Fibroblast of lung (primary cell): ENCODE results near the gene SPATS2L. TPM values are rescaled to one million over a fixed set of nuclear protein-coding genes. Genes with fewer than 3 reads are reported as not detected.

ENCODE experiments used
- DNase-seq, 2 donors: peaks; one replicate each; pipeline versions ENCODE4 v3.0.0 to v3.0.0-alpha.2; 2010; ENCODE audit warnings: low read depth in 2 of 2
- H2AFZ ChIP-seq: 2 replicates; pipeline ENCODE4 v1.5.1; 2012; ENCODE audit warnings: low read length, control low read depth, inconsistent platforms
- H3K27ac ChIP-seq: 2 replicates; pipeline ENCODE4 v1.5.1; 2011; ENCODE audit warnings: low read length, control low read depth; ENCODE audit not compliant: insufficient read depth
- H3K27me3 ChIP-seq: 2 replicates; pipeline ENCODE4 v1.5.1; 2011; ENCODE audit warnings: mild to moderate bottlenecking, low read length; ENCODE audit not compliant: control insufficient read depth, insufficient read depth
- H3K36me3 ChIP-seq: 2 replicates; pipeline ENCODE4 v1.5.1; 2011; ENCODE audit warnings: low read length; ENCODE audit not compliant: control insufficient read depth, insufficient read depth
- H3K4me1 ChIP-seq: 2 replicates; pipeline ENCODE4 v1.5.1; 2011; ENCODE audit warnings: low read length; ENCODE audit not compliant: control insufficient read depth, insufficient read depth; ENCODE audit errors: extremely low read depth
- H3K4me2 ChIP-seq: 2 replicates; pipeline ENCODE4 v1.5.1; 2011; ENCODE audit warnings: low read length, control low read depth; ENCODE audit not compliant: insufficient read depth; ENCODE audit errors: extremely low read depth
- H3K4me3 ChIP-seq, 4 experiments: fragments of 200-600 bp in 1 of 4; sonication (generic) in 1 of 4; replicated peaks in 1 of 4; 2 replicates each; pipeline ENCODE4 v1.5.1; 2011 to 2016; ENCODE audit warnings: low read length in 4 of 4, low read depth in 3 of 4, mild to moderate bottlenecking in 3 of 4, control low read depth in 2 of 4, inconsistent platforms in 1 of 4, mixed read lengths in 1 of 4; ENCODE audit not compliant: insufficient read depth in 1 of 4; ENCODE audit errors: control extremely low read depth in 1 of 4
- H3K79me2 ChIP-seq: 2 replicates; pipeline ENCODE4 v1.5.1; 2012; ENCODE audit warnings: mild to moderate bottlenecking, low read length, inconsistent platforms; ENCODE audit not compliant: control insufficient read depth, insufficient read depth
- H3K9ac ChIP-seq: 2 replicates; pipeline ENCODE4 v1.5.1; 2011; ENCODE audit warnings: mild to moderate bottlenecking, low read length, control low read depth; ENCODE audit not compliant: insufficient read depth
- H3K9me3 ChIP-seq: 2 replicates; pipeline ENCODE4 v1.5.1; 2012; ENCODE audit warnings: low read depth, low read length; ENCODE audit not compliant: control insufficient read depth, insufficient read depth
- H4K20me1 ChIP-seq: 2 replicates; pipeline ENCODE4 v1.5.1; 2011; ENCODE audit warnings: low read length; ENCODE audit not compliant: control insufficient read depth, insufficient read depth; ENCODE audit errors: extremely low read depth
- EZH2 ChIP-seq: IDR thresholded peaks from 2 replicates; pipeline ENCODE4 v1.5.1; 2012; ENCODE audit warnings: low read length, control low read depth, mild to moderate bottlenecking; ENCODE audit errors: missing control alignments
- polyA plus RNA-seq, 2 donors: library from polyadenylated mRNA; depleted of rRNA in 1 of 2; stranded (reverse) in 1 of 2; unstranded in 1 of 2; fragments of >200 nt; gene quantifications; 2 replicates each; pipeline ENCODE4 v1.2.1, GENCODE V29; 2011 to 2012; ENCODE audit warnings: missing spikeins in 1 of 2
- total RNA-seq: library from RNA; depleted of rRNA; stranded (reverse); fragments of >200 nt; gene quantifications from 2 replicates; pipeline ENCODE4 v1.2.1, GENCODE V29; 2014
- TF ChIP-seq, protein P1 (sequence below), 2 donors: IDR thresholded peaks in 1 of 2; conservative IDR thresholded peaks in 1 of 2; 1 replicate in 1 of 2; 2 replicates in 1 of 2; pipeline ENCODE4 v1.5.1; 2011 to 2012; ENCODE audit warnings: low read length in 2 of 2, control low read depth in 1 of 2, inconsistent platforms in 1 of 2, low read depth in 1 of 2, mild to moderate bottlenecking in 1 of 2

Gene SPATS2L
- total and polyA plus RNA-seq, 2 donors (not counting 1 experiment from before 2014, with no cell fraction given) = 73.8 to 291 TPM

DNA sequence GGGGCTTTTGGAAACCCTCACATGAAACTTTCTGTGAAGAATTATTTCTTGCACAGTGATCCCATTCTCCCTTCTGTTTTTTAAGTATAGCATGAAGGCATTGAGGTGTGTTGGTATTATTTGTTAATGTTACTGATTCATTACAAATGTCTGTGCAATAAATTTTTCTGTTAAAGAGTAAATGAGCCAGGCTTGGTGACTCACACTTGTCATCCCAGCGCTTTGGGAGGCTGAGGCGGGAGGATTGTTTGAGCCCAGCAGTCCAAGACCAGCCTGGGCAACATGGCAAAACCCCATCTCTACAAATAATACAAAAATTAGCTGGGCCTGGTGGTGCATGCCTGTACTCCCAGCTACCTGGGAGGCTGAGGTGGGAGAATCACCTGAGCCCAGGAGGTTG is 115.6 kb downstream of the SPATS2L start:
- Histone ChIP-seq H3K36me3 (peaks cover 13% of the 10 kb centered on the region), H3K4me1 (no peaks in the 10 kb centered on the region), H2AFZ (no peak overlapping the region), H4K20me1 (no peaks in the 10 kb centered on the region), H3K9ac (no peak overlapping the region), H3K9me3 (no peaks in the 10 kb centered on the region), H3K27me3 (no peaks in the 10 kb centered on the region), H3K4me3 (no peak overlapping the region), H3K79me2 (no peaks in the 10 kb centered on the region), H3K4me2 (no peak overlapping the region), H3K27ac (no peak overlapping the region)
- TF ChIP-seq, protein P1, sequence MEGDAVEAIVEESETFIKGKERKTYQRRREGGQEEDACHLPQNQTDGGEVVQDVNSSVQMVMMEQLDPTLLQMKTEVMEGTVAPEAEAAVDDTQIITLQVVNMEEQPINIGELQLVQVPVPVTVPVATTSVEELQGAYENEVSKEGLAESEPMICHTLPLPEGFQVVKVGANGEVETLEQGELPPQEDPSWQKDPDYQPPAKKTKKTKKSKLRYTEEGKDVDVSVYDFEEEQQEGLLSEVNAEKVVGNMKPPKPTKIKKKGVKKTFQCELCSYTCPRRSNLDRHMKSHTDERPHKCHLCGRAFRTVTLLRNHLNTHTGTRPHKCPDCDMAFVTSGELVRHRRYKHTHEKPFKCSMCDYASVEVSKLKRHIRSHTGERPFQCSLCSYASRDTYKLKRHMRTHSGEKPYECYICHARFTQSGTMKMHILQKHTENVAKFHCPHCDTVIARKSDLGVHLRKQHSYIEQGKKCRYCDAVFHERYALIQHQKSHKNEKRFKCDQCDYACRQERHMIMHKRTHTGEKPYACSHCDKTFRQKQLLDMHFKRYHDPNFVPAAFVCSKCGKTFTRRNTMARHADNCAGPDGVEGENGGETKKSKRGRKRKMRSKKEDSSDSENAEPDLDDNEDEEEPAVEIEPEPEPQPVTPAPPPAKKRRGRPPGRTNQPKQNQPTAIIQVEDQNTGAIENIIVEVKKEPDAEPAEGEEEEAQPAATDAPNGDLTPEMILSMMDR (conservative IDR thresholded peaks at IDR 0.05 in 1 of 2, IDR thresholded peaks at IDR 0.05 in 1 of 2; ENCODE audit: low read depth in 1 of 2, low read length in 2 of 2) = no peak
- TF ChIP-seq EZH2 = no peak
- DNase-seq = no peak

DNA sequence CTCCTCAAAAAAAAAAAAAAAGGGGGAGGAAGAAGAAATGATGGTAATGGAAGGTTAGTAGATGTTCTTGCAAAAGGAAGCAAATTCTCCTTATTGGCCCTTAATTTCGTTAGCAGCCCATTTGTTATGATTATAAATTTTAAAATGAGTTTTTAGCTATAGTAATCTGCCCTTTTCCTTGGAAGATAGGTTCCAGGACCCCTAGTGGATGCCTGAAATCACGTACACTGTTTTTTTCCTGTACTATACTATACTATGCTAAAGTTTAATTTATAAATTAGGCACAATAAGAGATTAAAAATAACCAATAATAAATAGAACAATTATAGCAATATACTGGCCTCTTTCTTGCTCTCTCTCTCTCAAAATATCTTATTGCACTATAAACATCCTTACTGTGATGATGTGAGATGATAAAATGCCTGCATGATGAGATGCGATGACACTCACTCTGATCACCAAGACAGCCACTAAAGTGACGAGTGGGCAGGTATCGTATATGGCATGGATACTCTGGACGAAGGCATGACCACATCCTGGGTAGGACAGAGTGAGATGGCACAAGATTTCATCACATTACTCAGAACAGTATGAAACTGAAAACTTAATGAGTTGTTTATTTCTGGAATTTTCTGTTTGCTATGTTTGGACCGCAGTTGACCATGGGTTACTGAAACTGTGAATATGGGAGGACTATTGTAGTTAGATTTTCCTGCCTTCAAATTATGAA is 116.2 kb downstream of the SPATS2L start:
- H3K27ac ChIP-seq = no peak overlapping the region

DNA sequence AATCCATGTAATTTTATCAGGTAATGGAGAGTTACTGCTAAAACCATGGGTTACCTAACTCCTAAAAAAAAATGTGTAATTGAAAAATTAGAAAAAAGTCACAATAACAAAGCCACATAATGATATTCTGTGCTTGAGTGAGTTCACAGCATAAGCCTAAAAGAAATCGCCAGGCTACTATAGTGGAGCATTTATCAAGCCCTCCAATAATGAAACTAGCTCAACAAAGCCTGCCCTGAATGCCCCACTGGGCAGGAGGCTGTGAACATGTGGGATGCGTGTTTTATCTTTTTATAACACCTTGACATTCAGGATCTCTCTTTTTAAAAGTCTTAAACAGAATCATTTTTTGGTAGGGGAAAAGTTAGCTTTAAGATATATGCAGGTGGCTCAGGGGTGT is 117.0 kb downstream of the SPATS2L start:
- Histone ChIP-seq H3K36me3 (peaks cover 12% of the 10 kb centered on the region), H3K9ac (no peak overlapping the region), H3K4me2 (no peak overlapping the region), H3K27ac (no peak overlapping the region), H3K79me2 (no peaks in the 10 kb centered on the region), H3K9me3 (no peaks in the 10 kb centered on the region), H2AFZ (no peak overlapping the region), H4K20me1 (no peaks in the 10 kb centered on the region), H3K4me3 (no peak overlapping the region), H3K27me3 (no peaks in the 10 kb centered on the region), H3K4me1 (no peaks in the 10 kb centered on the region)
- DNase-seq = no peak
- TF ChIP-seq, protein P1 (conservative IDR thresholded peaks at IDR 0.05 in 1 of 2, IDR thresholded peaks at IDR 0.05 in 1 of 2; ENCODE audit: low read depth in 1 of 2, low read length in 2 of 2) = no peak
- TF ChIP-seq EZH2 = no peak

More for the DNA sequence above, 116.2 kb downstream of the SPATS2L start:
- H3K36me3 ChIP-seq = peaks cover 13% of the 10 kb centered on the region
- no peaks in the 10 kb centered on the region for H3K9me3 ChIP-seq
- H3K27me3 ChIP-seq = no peaks in the 10 kb centered on the region
- no peaks in the 10 kb centered on the region for H3K4me1 ChIP-seq
- no peak overlapping the region for H2AFZ ChIP-seq
- no peak overlapping the region for H3K4me2 ChIP-seq
- no peak for TF ChIP-seq EZH2
- TF ChIP-seq, protein P1 (conservative IDR thresholded peaks at IDR 0.05 in 1 of 2, IDR thresholded peaks at IDR 0.05 in 1 of 2; ENCODE audit: low read depth in 1 of 2, low read length in 2 of 2) = peak in 1 of 2 donors; percentile 21
- H3K4me3 ChIP-seq = no peak overlapping the region
- no peak for DNase-seq
- no peaks in the 10 kb centered on the region for H3K79me2 ChIP-seq
- H3K9ac ChIP-seq = no peak overlapping the region
- H4K20me1 ChIP-seq = no peaks in the 10 kb centered on the region
